IMR-90 (cell line): ENCODE results near the gene KDM1B. TPM values are rescaled to one million over a fixed set of nuclear protein-coding genes. Genes with fewer than 3 reads are reported as not detected.
A peak's percentile ranks its signal among the peaks of the same experiment; 100 is the strongest.

Experiments
- ATAC-seq: fragments of 200-7000 bp; cut with Tn5 transposase; 2 replicates; pipeline ENCODE4 v1.9.1; 2020; ENCODE audit warnings: low read depth, mild to moderate bottlenecking, moderate library complexity
- BruUV-seq: library from RNA; stranded (reverse); fragments of 400-500 nt; replicated peaks from 2 replicates; lab custom pipeline; 2021; lab: Mats Ljungman, UMichigan
- CTCF ChIA-PET: fragments of 300-600 bp; formaldehyde crosslinking; extraction: SDS; loops from one replicate; lab custom pipeline; 2021; ENCODE audit warnings: antibody characterized with exemption; lab: Yijun Ruan, JAX
- POLR2A ChIA-PET: fragments of 300-600 bp; sonication (Branson Sonifier 250); formaldehyde crosslinking; loops from one replicate; lab custom pipeline; 2022; ENCODE audit warnings: antibody characterized with exemption; ENCODE audit not compliant: unreplicated experiment; lab: Charles Lee
- DNase-seq: peaks from one replicate; pipeline ENCODE4 v3.0.0; 2013
- H2AFZ ChIP-seq: replicated peaks from 2 replicates; pipeline ENCODE3; 2013; ENCODE audit warnings: low read length, mild to moderate bottlenecking; ENCODE audit not compliant: poor library complexity
- H2AK5ac ChIP-seq: 2 replicates; pipeline ENCODE4 v1.6.1; 2013; ENCODE audit warnings: low read depth, low read length, inconsistent platforms
- H2AK9ac ChIP-seq: replicated peaks from 2 replicates; pipeline ENCODE3; 2013; ENCODE audit warnings: mild to moderate bottlenecking, low read depth, low read length, moderate library complexity; ENCODE audit not compliant: poor library complexity
- H2BK120ac ChIP-seq: 2 replicates; pipeline ENCODE4 v1.6.1; 2013; ENCODE audit warnings: low read depth, low read length, inconsistent platforms
- H2BK15ac ChIP-seq: 3 replicates; pipeline ENCODE4 v1.6.1; 2013; ENCODE audit warnings: low read depth, low read length, inconsistent platforms
- H2BK20ac ChIP-seq: 2 replicates; pipeline ENCODE4 v1.6.1; 2013; ENCODE audit warnings: low read depth, mild to moderate bottlenecking, inconsistent platforms, low read length, moderate library complexity
- H2BK5ac ChIP-seq: 2 replicates; pipeline ENCODE4 v1.6.1; 2013; ENCODE audit warnings: mild to moderate bottlenecking, low read depth, low read length, inconsistent platforms; ENCODE audit not compliant: poor library complexity, severe bottlenecking
- H3K14ac ChIP-seq: replicated peaks from 2 replicates; pipeline ENCODE4 v1.6.1; 2013; ENCODE audit warnings: low read depth, low read length, inconsistent platforms
- H3K18ac ChIP-seq: 2 replicates; pipeline ENCODE4 v1.6.1; 2013; ENCODE audit warnings: low read depth, low read length, control low read depth
- H3K23ac ChIP-seq: 2 replicates; pipeline ENCODE4 v1.6.1; 2013; ENCODE audit warnings: low read depth, low read length, inconsistent platforms
- H3K27ac ChIP-seq: 2 replicates; pipeline ENCODE4 v1.5.1; 2013; ENCODE audit warnings: mild to moderate bottlenecking, control low read depth, low read length; ENCODE audit not compliant: insufficient read depth
- H3K27me3 ChIP-seq: 2 replicates; pipeline ENCODE4 v1.6.1; 2013; ENCODE audit warnings: low read length; ENCODE audit not compliant: control insufficient read depth, insufficient read depth
- H3K36me3 ChIP-seq: 2 replicates; pipeline ENCODE4 v1.6.1; 2013; ENCODE audit warnings: low read length, mixed read lengths; ENCODE audit not compliant: control insufficient read depth, insufficient read depth
- H3K4ac ChIP-seq: 2 replicates; pipeline ENCODE4 v1.6.1; 2013; ENCODE audit warnings: low read depth, low read length, inconsistent platforms
- H3K4me1 ChIP-seq: 2 replicates; pipeline ENCODE4 v1.6.1; 2013; ENCODE audit warnings: low read length, mixed read lengths; ENCODE audit not compliant: control insufficient read depth, insufficient read depth
- H3K4me2 ChIP-seq: 2 replicates; pipeline ENCODE4 v1.6.1; 2013; ENCODE audit warnings: low read depth, mild to moderate bottlenecking, control low read depth, low read length, moderate library complexity
- H3K4me3 ChIP-seq: 2 replicates; pipeline ENCODE4 v1.5.1; 2013; ENCODE audit warnings: low read depth, mild to moderate bottlenecking, control low read depth, low read length, moderate library complexity; ENCODE audit not compliant: insufficient read depth
- H3K56ac ChIP-seq: 2 replicates; pipeline ENCODE4 v1.6.1; 2013; ENCODE audit warnings: low read length, inconsistent platforms; ENCODE audit not compliant: insufficient read depth; ENCODE audit errors: extremely low read depth
- H3K79me1 ChIP-seq, 2 experiments: 2 replicates each; pipeline ENCODE4 v1.6.1; 2013; ENCODE audit warnings: low read length in 2 of 2, inconsistent platforms in 1 of 2, low read depth in 1 of 2
- H3K9ac ChIP-seq: 2 replicates; pipeline ENCODE4 v1.6.1; 2013; ENCODE audit warnings: low read depth, low read length, control low read depth
- H3K9me1 ChIP-seq: 2 replicates; pipeline ENCODE4 v1.6.1; 2013; ENCODE audit warnings: low read length, inconsistent platforms; ENCODE audit not compliant: insufficient read depth
- H3K9me3 ChIP-seq: 2 replicates; pipeline ENCODE4 v1.6.1; 2013; ENCODE audit warnings: low read length; ENCODE audit not compliant: control insufficient read depth, insufficient read depth
- H4K20me1 ChIP-seq: 2 replicates; pipeline ENCODE4 v1.6.1; 2013; ENCODE audit warnings: low read length, inconsistent platforms; ENCODE audit not compliant: insufficient read depth
- H4K5ac ChIP-seq: 2 replicates; pipeline ENCODE4 v1.6.1; 2013; ENCODE audit warnings: mild to moderate bottlenecking, low read depth, low read length, control low read depth
- H4K8ac ChIP-seq, 2 experiments: 2 replicates each; pipeline ENCODE4 v1.6.1; 2013; ENCODE audit warnings: low read depth in 2 of 2, low read length in 2 of 2, control low read depth in 1 of 2, inconsistent platforms in 1 of 2
- H4K91ac ChIP-seq: 2 replicates; pipeline ENCODE4 v1.6.1; 2013; ENCODE audit warnings: low read depth, low read length, inconsistent platforms; ENCODE audit not compliant: insufficient read depth
- BHLHE40 ChIP-seq: fragments of 150-350 bp; IDR thresholded peaks from 2 replicates; pipeline ENCODE4 v1.6.1; 2016; ENCODE audit warnings: mild to moderate bottlenecking, low read depth, low read length
- CHD1 ChIP-seq: IDR thresholded peaks from 2 replicates; pipeline ENCODE4 v1.6.1; 2012; ENCODE audit warnings: low read depth, low read length, improper control_type of control experiment
- FOS ChIP-seq: fragments of 150-350 bp; IDR thresholded peaks from 2 replicates; pipeline ENCODE4 v1.6.1; 2016; ENCODE audit warnings: low read depth, low read length
- MAFK ChIP-seq: IDR thresholded peaks from 2 replicates; pipeline ENCODE4 v1.6.1; 2012; ENCODE audit warnings: low read depth, low read length, improper control_type of control experiment
- MAZ ChIP-seq: IDR thresholded peaks from 2 replicates; pipeline ENCODE4 v1.6.1; 2012; ENCODE audit warnings: low read depth, mild to moderate bottlenecking, low read length, improper control_type of control experiment, moderate library complexity, borderline replicate concordance
- NFE2L2 ChIP-seq: fragments of 150-350 bp; IDR thresholded peaks from 2 replicates; pipeline ENCODE4 v1.6.1; 2016; ENCODE audit warnings: low read depth, mild to moderate bottlenecking, low read length
- RAD21 ChIP-seq: IDR thresholded peaks from 2 replicates; pipeline ENCODE4 v1.6.1; 2012; ENCODE audit warnings: low read length, improper control_type of control experiment
- SMC3 ChIP-seq: fragments of 150-350 bp; IDR thresholded peaks from 2 replicates; pipeline ENCODE4 v1.6.1; 2016; ENCODE audit warnings: low read depth, mild to moderate bottlenecking, antibody characterized with exemption, low read length, moderate library complexity
- WGBS, 2 experiments: methylation state at CpG; one replicate each; pipeline versions ENCODE4 v1.1.5 to v1.1.7; 2013; ENCODE audit warnings: missing lambda C conversion rate in 2 of 2; ENCODE audit not compliant: insufficient read length in 1 of 2; ENCODE audit errors: extremely low coverage in 2 of 2; 5-methylcytosine and 5-hydroxymethylcytosine counted together
- dilution Hi-C: fragments of 300-500 bp; cut with HindIII; formaldehyde crosslinking; loops from one replicate; pipeline ENCODE4 v1.14.3; 2018; ENCODE audit warnings: low sequenced_read_pairs; ENCODE audit not compliant: unreplicated experiment
- in situ Hi-C: fragments of 300-500 bp; cut with MboI; formaldehyde crosslinking; loops from 3 replicates; pipeline ENCODE4 v1.14.3; 2019; ENCODE audit warnings: low sequenced_read_pairs, inconsistent platforms, mixed read lengths
- intact Hi-C: fragments of 100-400 bp; cut with micrococcal nuclease; formaldehyde crosslinking; loops from 2 replicates; pipeline ENCODE4 v1.10.0; 2022
- polyA plus RNA-seq, 3 experiments: library from polyadenylated mRNA; depleted of rRNA; stranded (reverse); fragments of >200 nt; gene quantifications; 2 replicates each; pipeline ENCODE4 v1.2.3, GENCODE V29; 2012; ENCODE audit warnings: low replicate concordance in 1 of 3
- total RNA-seq: library from RNA; depleted of rRNA; stranded (reverse); fragments of >200 nt; gene quantifications from 2 replicates; pipeline ENCODE4 v1.2.3, GENCODE V29; 2012
- TF ChIP-seq, protein P1 (sequence below): fragments of 150-350 bp; IDR thresholded peaks from 2 replicates; pipeline ENCODE4 v1.6.1; 2017; ENCODE audit warnings: mild to moderate bottlenecking, antibody characterized with exemption, low read length, low read depth
- TF ChIP-seq, protein P2 (sequence below): conservative IDR thresholded peaks from 2 replicates; pipeline ENCODE4 v1.5.1; 2012; ENCODE audit warnings: mild to moderate bottlenecking, low read depth, low read length, improper control_type of control experiment

KDM1B gene
- total and polyA plus RNA-seq, 2 of the 4 experiments (the other 2 are of a cell fraction): 13.2 to 16.7 TPM

DNA sequence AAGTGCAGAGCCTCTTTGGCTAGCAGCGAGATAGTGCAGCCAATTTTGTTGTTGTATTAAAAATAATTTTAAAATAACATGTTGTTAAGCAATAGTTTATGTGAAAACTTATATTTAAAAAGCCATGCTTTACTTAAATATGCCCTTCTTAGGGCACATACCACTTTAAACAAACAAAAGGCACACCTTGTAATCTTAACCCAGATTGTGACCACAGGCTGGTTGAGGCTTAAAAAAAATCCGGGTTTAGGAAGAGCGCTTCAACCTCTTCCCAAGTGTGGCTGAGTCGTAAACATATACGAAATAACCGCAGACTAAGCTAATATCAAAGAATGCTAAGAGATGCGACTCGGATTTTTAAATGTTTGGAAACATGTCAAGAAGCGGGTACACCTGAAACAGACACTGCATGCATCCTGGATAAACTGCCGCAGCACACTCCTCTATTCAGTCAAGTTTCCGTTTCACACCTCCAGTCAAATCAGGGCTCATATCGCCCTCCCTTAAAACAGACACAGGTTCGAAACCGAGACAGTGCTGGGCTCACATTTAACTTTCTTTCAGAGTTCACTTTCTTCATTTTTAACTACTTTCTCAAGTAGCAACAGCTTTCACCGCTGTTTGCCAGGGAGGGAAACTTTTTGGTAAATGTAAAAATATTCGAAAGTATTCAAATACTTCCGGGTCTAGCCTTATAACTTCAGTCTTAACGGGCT is 107.6 kb downstream of the KDM1B start:
- WGBS, 2 experiments: 0% methylated on average over 2 of the region's 18 CpGs; no CpG with 5 or more reads in 1 of the 2 experiments
- CTCF ChIA-PET: interaction anchor here (0.6 kb wide), 1 partner anchor 471 kb away, joined by 3 read pairs; no protein-coding TSS in a partner anchor
- peak overlapping the region; percentile 69; the same call in 1 of the 2 replicates for H3K18ac ChIP-seq

More for the DNA sequence above, 107.6 kb downstream of the KDM1B start:
- DNase-seq (peak; percentile 9), ATAC-seq (no peak)
- peak overlapping the region; percentile 61 for H4K91ac ChIP-seq
- H2BK20ac ChIP-seq: peak overlapping the region; percentile 38; the same call in 1 of the 2 replicates
- H2AK5ac ChIP-seq: peak overlapping the region; percentile 47; the same call in 1 of the 2 replicates
- BruUV-seq: TSS peak; percentile 64
- H3K23ac ChIP-seq: peak overlapping the region; percentile 80
- dilution Hi-C loops (no loop called here), intact Hi-C loops (loop anchor here (2.0 to 10.0 kb wide), 3 partner anchors 108 to 1941 kb away; partner anchors contain the start of genes KDM1B, KIF13A and TPMT), in situ Hi-C loops (no loop called here)
- H2BK5ac ChIP-seq: peak overlapping the region; percentile 82
- POLR2A ChIA-PET: no interaction called here
- H3K56ac ChIP-seq: peak overlapping the region; percentile 95
- H3K36me3 ChIP-seq: peaks cover 3% of the 10 kb centered on the region; the same call in 1 of the 2 replicates
- peaks cover 0 to 20% of the 10 kb centered on the region in 2 experiments; a peak in 1 of 4 replicates for H3K79me1 ChIP-seq
- H4K8ac ChIP-seq: peak overlapping the region; percentile 69 to 90; a peak in 3 of 4 replicates
- TF ChIP-seq MAFK (no peak), MAZ (no peak), NFE2L2 (no peak), RAD21 (no peak), SMC3 (no peak), FOS (no peak), CHD1 (no peak), BHLHE40 (no peak)
- TF ChIP-seq, protein P1, sequence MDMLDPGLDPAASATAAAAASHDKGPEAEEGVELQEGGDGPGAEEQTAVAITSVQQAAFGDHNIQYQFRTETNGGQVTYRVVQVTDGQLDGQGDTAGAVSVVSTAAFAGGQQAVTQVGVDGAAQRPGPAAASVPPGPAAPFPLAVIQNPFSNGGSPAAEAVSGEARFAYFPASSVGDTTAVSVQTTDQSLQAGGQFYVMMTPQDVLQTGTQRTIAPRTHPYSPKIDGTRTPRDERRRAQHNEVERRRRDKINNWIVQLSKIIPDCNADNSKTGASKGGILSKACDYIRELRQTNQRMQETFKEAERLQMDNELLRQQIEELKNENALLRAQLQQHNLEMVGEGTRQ: no peak
- TF ChIP-seq, protein P2, sequence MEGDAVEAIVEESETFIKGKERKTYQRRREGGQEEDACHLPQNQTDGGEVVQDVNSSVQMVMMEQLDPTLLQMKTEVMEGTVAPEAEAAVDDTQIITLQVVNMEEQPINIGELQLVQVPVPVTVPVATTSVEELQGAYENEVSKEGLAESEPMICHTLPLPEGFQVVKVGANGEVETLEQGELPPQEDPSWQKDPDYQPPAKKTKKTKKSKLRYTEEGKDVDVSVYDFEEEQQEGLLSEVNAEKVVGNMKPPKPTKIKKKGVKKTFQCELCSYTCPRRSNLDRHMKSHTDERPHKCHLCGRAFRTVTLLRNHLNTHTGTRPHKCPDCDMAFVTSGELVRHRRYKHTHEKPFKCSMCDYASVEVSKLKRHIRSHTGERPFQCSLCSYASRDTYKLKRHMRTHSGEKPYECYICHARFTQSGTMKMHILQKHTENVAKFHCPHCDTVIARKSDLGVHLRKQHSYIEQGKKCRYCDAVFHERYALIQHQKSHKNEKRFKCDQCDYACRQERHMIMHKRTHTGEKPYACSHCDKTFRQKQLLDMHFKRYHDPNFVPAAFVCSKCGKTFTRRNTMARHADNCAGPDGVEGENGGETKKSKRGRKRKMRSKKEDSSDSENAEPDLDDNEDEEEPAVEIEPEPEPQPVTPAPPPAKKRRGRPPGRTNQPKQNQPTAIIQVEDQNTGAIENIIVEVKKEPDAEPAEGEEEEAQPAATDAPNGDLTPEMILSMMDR: no peak
- H3K4me1 ChIP-seq: peaks cover 14% of the 10 kb centered on the region
- H2AFZ ChIP-seq: peak overlapping the region; percentile 45
- peak overlapping the region; percentile 51 for H2AK9ac ChIP-seq
- H3K4me3 ChIP-seq: peak overlapping the region; percentile 98
- H4K20me1 ChIP-seq: peaks cover 40% of the 10 kb centered on the region
- H3K14ac ChIP-seq: peak overlapping the region; percentile 88
- H3K27ac ChIP-seq: peak overlapping the region; percentile 58
- H4K5ac ChIP-seq: peak overlapping the region; percentile 62; the same call in 1 of the 2 replicates
- no peaks in the 10 kb centered on the region for H3K27me3 ChIP-seq
- peak overlapping the region; percentile 83 for H3K4ac ChIP-seq
- peak overlapping the region; percentile 96 for H3K4me2 ChIP-seq
- H3K9me3 ChIP-seq: no peaks in the 10 kb centered on the region; the same call in 1 of the 2 replicates
- H3K9me1 ChIP-seq: peaks cover 3% of the 10 kb centered on the region; the same call in 1 of the 2 replicates
- H3K9ac ChIP-seq: peak overlapping the region; percentile 96
- peak overlapping the region; percentile 1; the same call in 1 of the 3 replicates for H2BK15ac ChIP-seq
- H2BK120ac ChIP-seq: peak overlapping the region; percentile 42
